HG02798 (cell line): ENCODE results near the gene LHX2.

ENCODE experiments used
- ATAC-seq: cut with Tn5 transposase; IDR thresholded peaks from one replicate; pipeline ENCODE4 v1.9.1; 2021; ENCODE audit warnings: mild to moderate bottlenecking; ENCODE audit not compliant: unreplicated experiment, poor library complexity

The LHX2 gene

GRCh38 chr9:124050955-124051354 lies 39.4 kb downstream of the LHX2 start:
- ATAC-seq, result no peak

GRCh38 chr9:124052401-124052800 lies 40.8 kb downstream of the LHX2 start:
- no peak for ATAC-seq

- ATAC-seq, result peak; percentile 95
Observed at GRCh38 chr9:124054582-124055227, 43.1 kb downstream of the LHX2 start.

GRCh38 chr9:124060844-124061605 lies 49.5 kb downstream of the LHX2 start:
- ATAC-seq, result no peak

GRCh38 chr9:124062172-124062571 lies 50.6 kb downstream of the LHX2 start:
- ATAC-seq, result no peak

GRCh38 chr9:124066783-124067577 lies 55.4 kb downstream of the LHX2 start:
- no peak for ATAC-seq

- ATAC-seq, result no peak
Observed at GRCh38 chr9:124068251-124068650, 56.7 kb downstream of the LHX2 start.

GRCh38 chr9:124074746-124075145 lies 63.2 kb downstream of the LHX2 start:
- no peak for ATAC-seq

- no peak for ATAC-seq
Observed at GRCh38 chr9:124075761-124076160, 64.2 kb downstream of the LHX2 start.

- no peak for ATAC-seq
Observed at GRCh38 chr9:124077915-124078572, 66.5 kb downstream of the LHX2 start.

- no peak for ATAC-seq
Observed at GRCh38 chr9:124078641-124079040, 67.1 kb downstream of the LHX2 start.

- ATAC-seq, result no peak
Observed at GRCh38 chr9:124079176-124079925, 67.8 kb downstream of the LHX2 start.

- no peak for ATAC-seq
Observed at GRCh38 chr9:124082622-124083021, 71.1 kb downstream of the LHX2 start.
